ENCODE results near the gene TMEM190. TPM values are rescaled to one million over a fixed set of nuclear protein-coding genes. Genes with fewer than 3 reads are reported as not detected.
"Not testable (repeated sequence)": the region's sequence is repeated elsewhere in the genome, so short reads cannot be mapped to it uniquely, and the experiment has no call there.

Gene TMEM190
- total RNA-seq, 1 donor from 2014 or later = not detected

GRCh38 chr19:55406826-55407549, 30.4 kb downstream of the TMEM190 start:
- Histone ChIP-seq H3K27ac (peak overlapping the region; percentile 98), H3K9me3 (no peaks in the 10 kb centered on the region), H3K27me3 (no peaks in the 10 kb centered on the region), H3K36me3 (peaks cover 20% of the 10 kb centered on the region), H3K4me3 (peak overlapping the region; percentile 68), H3K4me1 (peaks cover 16% of the 10 kb centered on the region)
- TF ChIP-seq CTCF (IDR thresholded peaks at IDR 0.05) = no peak
- intact Hi-C loops (cut with DNase I) = no loop called here
- DNase-seq (peak; percentile 77), ATAC-seq (peak; percentile 6)

GRCh38 chr19:55407550-55407799, 30.8 kb downstream of the TMEM190 start, which contains the start of gene UBE2S:
Gene UBE2S (minus strand): TSS chr19:55407788. CDS start chr19:55407589, 199 bp downstream.
- Histone ChIP-seq H3K36me3 (peaks cover 19% of the 10 kb centered on the region), H3K4me1 (peaks cover 16% of the 10 kb centered on the region), H3K27ac (peak within 1 kb of the TSS; percentile 98), H3K4me3 (peak within 1 kb of the TSS; percentile 68)
- DNase-seq; H3K27me3 ChIP-seq; intact Hi-C loops (cut with DNase I); H3K9me3 ChIP-seq; ATAC-seq: not testable (repeated sequence)

- peaks cover 14% of the 10 kb centered on the region for H3K36me3 ChIP-seq
- TF ChIP-seq CTCF (IDR thresholded peaks at IDR 0.05) = no peak
- peak overlapping the region; percentile 98 for H3K27ac ChIP-seq
- ATAC-seq = peak; percentile 97
- H3K27me3 ChIP-seq = no peaks in the 10 kb centered on the region
- intact Hi-C loops (cut with DNase I) = no loop called here
- DNase-seq = peak; percentile 99
- peaks cover 16% of the 10 kb centered on the region for H3K4me1 ChIP-seq
- H3K4me3 ChIP-seq = peak overlapping the region; percentile 68
- H3K9me3 ChIP-seq = no peaks in the 10 kb centered on the region
Observed at GRCh38 chr19:55407800-55408532, 31.3 kb downstream of the TMEM190 start.

GRCh38 chr19:55408533-55408872, 31.9 kb downstream of the TMEM190 start:
- TF ChIP-seq CTCF (IDR thresholded peaks at IDR 0.05) = no peak
- no peak for ATAC-seq
- H3K4me1 ChIP-seq = peaks cover 16% of the 10 kb centered on the region
- H3K4me3 ChIP-seq = peak overlapping the region; percentile 68
- peak overlapping the region; percentile 98 for H3K27ac ChIP-seq
- intact Hi-C loops (cut with DNase I) = no loop called here
- peaks cover 9% of the 10 kb centered on the region for H3K36me3 ChIP-seq
- no peaks in the 10 kb centered on the region for H3K9me3 ChIP-seq
- DNase-seq = no peak
- H3K27me3 ChIP-seq = no peaks in the 10 kb centered on the region

GRCh38 chr19:55409179-55409578, 32.6 kb downstream of the TMEM190 start:
- intact Hi-C loops (cut with DNase I); H3K27ac ChIP-seq: not testable (repeated sequence)

GRCh38 chr19:55410168-55410567, 33.5 kb downstream of the TMEM190 start:
- H3K4me3 ChIP-seq = no peak overlapping the region
- no peaks in the 10 kb centered on the region for H3K9me3 ChIP-seq
- DNase-seq (no peak), ATAC-seq (no peak)
- no peak overlapping the region for H3K27ac ChIP-seq
- H3K4me1 ChIP-seq = peaks cover 16% of the 10 kb centered on the region
- intact Hi-C loops (cut with DNase I) = no loop called here
- no peaks in the 10 kb centered on the region for H3K36me3 ChIP-seq
- no peaks in the 10 kb centered on the region for H3K27me3 ChIP-seq
- no peak for TF ChIP-seq CTCF (IDR thresholded peaks at IDR 0.05)

More at GRCh38 chr19:55409179-55409578, 32.6 kb downstream of the TMEM190 start:
- ATAC-seq, DNase-seq, H3K36me3 ChIP-seq, H3K9me3 ChIP-seq, H3K27me3 ChIP-seq, H3K4me3 ChIP-seq: not testable (repeated sequence)
- peaks cover 16% of the 10 kb centered on the region for H3K4me1 ChIP-seq

All from upper lobe of right lung (tissue), 1 donor.